HEK293 (cell line): ENCODE results near the gene PRR19.
A peak's percentile ranks its signal among the peaks of the same experiment; 100 is the strongest.

Experiments
- CTCF ChIA-PET: fragments of 350-600 bp; formaldehyde crosslinking; extraction: SDS; loops from one replicate; lab custom pipeline; 2021; ENCODE audit warnings: antibody characterized with exemption; lab: Yijun Ruan, JAX
- POLR2A ChIA-PET: fragments of 300-600 bp; formaldehyde crosslinking; extraction: SDS; loops from one replicate; lab custom pipeline; 2020; ENCODE audit warnings: antibody characterized with exemption, inconsistent platforms; lab: Yijun Ruan, JAX
- H3K27ac ChIP-seq: fragments of 200-500 bp; sonication (Bioruptor generic); 2 replicates; pipeline ENCODE4 v1.5.1; 2014; ENCODE audit warnings: low read depth, low read length, control low read depth, inconsistent platforms; ENCODE audit errors: extremely low read depth
- H3K36me3 ChIP-seq, 2 experiments: fragments of 200-500 bp in 1 of 2; sonication (Bioruptor generic) in 1 of 2; 1 replicate in 1 of 2; 2 replicates in 1 of 2; pipeline ENCODE4 v1.5.1; 2014 to 2017; ENCODE audit warnings: inconsistent platforms in 2 of 2, low read length in 2 of 2; ENCODE audit not compliant: control insufficient read depth in 2 of 2, insufficient read depth in 1 of 2
- H3K4me1 ChIP-seq: fragments of 200-500 bp; sonication (Bioruptor generic); 2 replicates; pipeline ENCODE4 v1.5.1; 2014; ENCODE audit warnings: mild to moderate bottlenecking, low read length, inconsistent platforms; ENCODE audit not compliant: control insufficient read depth, insufficient read depth
- H3K4me3 ChIP-seq: 2 replicates; pipeline ENCODE4 v1.5.1; 2011; ENCODE audit warnings: low read depth, mild to moderate bottlenecking, control low read depth, low read length, moderate library complexity
- H3K9me3 ChIP-seq: fragments of 200-500 bp; sonication (Bioruptor generic); 2 replicates; pipeline ENCODE4 v1.5.1; 2014; ENCODE audit warnings: low read depth, low read length, inconsistent platforms; ENCODE audit not compliant: control insufficient read depth, insufficient read depth
- BCL6B ChIP-seq: fragments of 450-650 bp; formaldehyde crosslinking; IDR thresholded peaks from 2 replicates; pipeline ENCODE4 v1.5.1; 2017; ENCODE audit warnings: missing biosample characterization, missing genetic modification characterization
- GLIS1 ChIP-seq: fragments of 450-650 bp; formaldehyde crosslinking; IDR thresholded peaks from 2 replicates; pipeline ENCODE4 v1.5.1; 2016; ENCODE audit warnings: missing biosample characterization, missing genetic modification characterization
- GLIS2 ChIP-seq: fragments of 450-650 bp; formaldehyde crosslinking; IDR thresholded peaks from 2 replicates; pipeline ENCODE4 v1.5.1; 2016; ENCODE audit warnings: missing biosample characterization, missing genetic modification characterization
- IKZF3 ChIP-seq: fragments of 450-650 bp; IDR thresholded peaks from 2 replicates; pipeline ENCODE4 v1.5.0; 2018; ENCODE audit warnings: missing biosample characterization, mild to moderate bottlenecking, missing genetic modification characterization, moderate library complexity
- MEIS1 ChIP-seq: sonication (generic); formaldehyde crosslinking; IDR thresholded peaks from 2 replicates; pipeline ENCODE4 v1.8.1; 2022; ENCODE audit warnings: missing genetic modification reagents, mild to moderate bottlenecking, borderline replicate concordance
- SALL2 ChIP-seq: fragments of 450-650 bp; formaldehyde crosslinking; IDR thresholded peaks from 2 replicates; pipeline ENCODE4 v1.5.0; 2017; ENCODE audit warnings: missing biosample characterization, mild to moderate bottlenecking, missing genetic modification characterization, borderline replicate concordance
- SCRT1 ChIP-seq: fragments of 450-650 bp; formaldehyde crosslinking; IDR thresholded peaks from 2 replicates; pipeline ENCODE4 v1.5.1; 2016; ENCODE audit warnings: missing biosample characterization, missing genetic modification characterization, borderline replicate concordance
- ZBTB20 ChIP-seq: fragments of 450-650 bp; formaldehyde crosslinking; IDR thresholded peaks from 2 replicates; pipeline ENCODE4 v1.5.1; 2016; ENCODE audit warnings: missing biosample characterization, missing genetic modification characterization
- ZFP41 ChIP-seq: fragments of 450-650 bp; formaldehyde crosslinking; IDR thresholded peaks from 2 replicates; pipeline ENCODE4 v1.5.1; 2016; ENCODE audit warnings: missing biosample characterization, missing genetic modification characterization, borderline replicate concordance
- ZIC2 ChIP-seq: fragments of 450-650 bp; formaldehyde crosslinking; IDR thresholded peaks from 2 replicates; pipeline ENCODE4 v1.5.1; 2016; ENCODE audit warnings: missing biosample characterization, missing genetic modification characterization
- ZNF132 ChIP-seq: fragments of 450-650 bp; formaldehyde crosslinking; IDR thresholded peaks from 2 replicates; pipeline ENCODE4 v1.5.1; 2017; ENCODE audit warnings: missing biosample characterization, missing genetic modification characterization, borderline replicate concordance
- ZNF169 ChIP-seq: fragments of 450-650 bp; formaldehyde crosslinking; IDR thresholded peaks from 2 replicates; pipeline ENCODE4 v1.5.1; 2016; ENCODE audit warnings: missing biosample characterization, missing genetic modification characterization
- ZNF2 ChIP-seq: fragments of 450-650 bp; formaldehyde crosslinking; IDR thresholded peaks from 2 replicates; pipeline ENCODE4 v1.5.1; 2016; ENCODE audit warnings: missing biosample characterization, missing genetic modification characterization
- ZNF211 ChIP-seq: fragments of 450-650 bp; formaldehyde crosslinking; IDR thresholded peaks from 2 replicates; pipeline ENCODE4 v1.5.1; 2016; ENCODE audit warnings: low read depth, missing biosample characterization, missing genetic modification characterization
- ZNF223 ChIP-seq: fragments of 450-650 bp; formaldehyde crosslinking; IDR thresholded peaks from 2 replicates; pipeline ENCODE4 v1.5.1; 2016; ENCODE audit warnings: missing biosample characterization, missing genetic modification characterization
- ZNF292 ChIP-seq: fragments of 450-650 bp; formaldehyde crosslinking; IDR thresholded peaks from 2 replicates; pipeline ENCODE4 v1.5.1; 2016; ENCODE audit warnings: low read depth, missing biosample characterization, missing genetic modification characterization, borderline replicate concordance
- ZNF416 ChIP-seq: fragments of 450-650 bp; formaldehyde crosslinking; IDR thresholded peaks from 2 replicates; pipeline ENCODE4 v1.5.1; 2016; ENCODE audit warnings: missing biosample characterization, missing genetic modification characterization
- ZNF513 ChIP-seq: fragments of 450-650 bp; IDR thresholded peaks from 2 replicates; pipeline ENCODE4 v1.5.1; 2018; ENCODE audit warnings: missing biosample characterization, missing genetic modification characterization
- ZNF600 ChIP-seq: fragments of 450-650 bp; formaldehyde crosslinking; IDR thresholded peaks from 2 replicates; pipeline ENCODE4 v1.5.1; 2016; ENCODE audit warnings: missing biosample characterization, missing genetic modification characterization
- ZNF621 ChIP-seq: fragments of 450-650 bp; formaldehyde crosslinking; IDR thresholded peaks from 2 replicates; pipeline ENCODE4 v1.5.1; 2017; ENCODE audit warnings: missing biosample characterization, missing genetic modification characterization
- ZNF658 ChIP-seq: fragments of 450-650 bp; formaldehyde crosslinking; IDR thresholded peaks from 2 replicates; pipeline ENCODE4; 2016; ENCODE audit warnings: missing biosample characterization, missing genetic modification characterization
- ZSCAN23 ChIP-seq: fragments of 450-650 bp; formaldehyde crosslinking; IDR thresholded peaks from 2 replicates; pipeline ENCODE4 v1.5.1; 2016; ENCODE audit warnings: missing biosample characterization, missing genetic modification characterization
- TF ChIP-seq, protein P1 (sequence below): fragments of 450-650 bp; formaldehyde crosslinking; IDR thresholded peaks from 2 replicates; pipeline ENCODE4 v1.5.1; 2016; ENCODE audit warnings: missing biosample characterization, missing genetic modification characterization
- TF ChIP-seq, protein P2 (sequence below): fragments of 450-650 bp; formaldehyde crosslinking; IDR thresholded peaks from 2 replicates; pipeline ENCODE4 v1.5.1; 2016; ENCODE audit warnings: missing biosample characterization, missing genetic modification characterization

The PRR19 gene

GRCh38 chr19:42293948-42294347 is 8.0 kb upstream of the PRR19 start:
- Histone ChIP-seq H3K36me3 (peaks cover 31 to 77% of the 10 kb centered on the region in 2 experiments), H3K4me3 (no peak overlapping the region), H3K9me3 (no peaks in the 10 kb centered on the region), H3K27ac (peak overlapping the region; percentile 31; the same call in 1 of the 2 replicates), H3K4me1 (no peaks in the 10 kb centered on the region)
- CTCF ChIA-PET: interaction anchor here (0.6 to 3.6 kb wide), 7 partner anchors 14 to 185 kb away, joined by 3 to 55 read pairs (median 3); no protein-coding TSS in a partner anchor
- TF ChIP-seq ZNF132 (tag by site-specific recombination): no peak
- TF ChIP-seq ZNF416 (tag by site-specific recombination): no peak
- TF ChIP-seq, protein P1, sequence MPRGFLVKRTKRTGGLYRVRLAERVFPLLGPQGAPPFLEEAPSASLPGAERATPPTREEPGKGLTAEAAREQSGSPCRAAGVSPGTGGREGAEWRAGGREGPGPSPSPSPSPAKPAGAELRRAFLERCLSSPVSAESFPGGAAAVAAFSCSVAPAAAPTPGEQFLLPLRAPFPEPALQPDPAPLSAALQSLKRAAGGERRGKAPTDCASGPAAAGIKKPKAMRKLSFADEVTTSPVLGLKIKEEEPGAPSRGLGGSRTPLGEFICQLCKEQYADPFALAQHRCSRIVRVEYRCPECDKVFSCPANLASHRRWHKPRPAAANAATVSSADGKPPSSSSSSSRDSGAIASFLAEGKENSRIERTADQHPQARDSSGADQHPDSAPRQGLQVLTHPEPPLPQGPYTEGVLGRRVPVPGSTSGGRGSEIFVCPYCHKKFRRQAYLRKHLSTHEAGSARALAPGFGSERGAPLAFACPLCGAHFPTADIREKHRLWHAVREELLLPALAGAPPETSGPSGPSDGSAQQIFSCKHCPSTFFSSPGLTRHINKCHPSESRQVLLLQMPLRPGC (tag by site-specific recombination): no peak
- TF ChIP-seq ZFP41 (tag by site-specific recombination): no peak
- no peak for TF ChIP-seq ZNF658 (tag by site-specific recombination)
- no peak for TF ChIP-seq ZNF169
- no peak for TF ChIP-seq ZBTB20 (tag by site-specific recombination)
- no peak for TF ChIP-seq MEIS1 (CRISPR knock-in tag)
- no peak for TF ChIP-seq IKZF3 (tag by site-specific recombination)
- POLR2A ChIA-PET: interaction anchor here (0.9 to 3.4 kb wide), 3 partner anchors 8 to 50 kb away, joined by 4 to 31 read pairs (median 4); partner anchors contain the start of genes GSK3A and PAFAH1B3

DNA sequence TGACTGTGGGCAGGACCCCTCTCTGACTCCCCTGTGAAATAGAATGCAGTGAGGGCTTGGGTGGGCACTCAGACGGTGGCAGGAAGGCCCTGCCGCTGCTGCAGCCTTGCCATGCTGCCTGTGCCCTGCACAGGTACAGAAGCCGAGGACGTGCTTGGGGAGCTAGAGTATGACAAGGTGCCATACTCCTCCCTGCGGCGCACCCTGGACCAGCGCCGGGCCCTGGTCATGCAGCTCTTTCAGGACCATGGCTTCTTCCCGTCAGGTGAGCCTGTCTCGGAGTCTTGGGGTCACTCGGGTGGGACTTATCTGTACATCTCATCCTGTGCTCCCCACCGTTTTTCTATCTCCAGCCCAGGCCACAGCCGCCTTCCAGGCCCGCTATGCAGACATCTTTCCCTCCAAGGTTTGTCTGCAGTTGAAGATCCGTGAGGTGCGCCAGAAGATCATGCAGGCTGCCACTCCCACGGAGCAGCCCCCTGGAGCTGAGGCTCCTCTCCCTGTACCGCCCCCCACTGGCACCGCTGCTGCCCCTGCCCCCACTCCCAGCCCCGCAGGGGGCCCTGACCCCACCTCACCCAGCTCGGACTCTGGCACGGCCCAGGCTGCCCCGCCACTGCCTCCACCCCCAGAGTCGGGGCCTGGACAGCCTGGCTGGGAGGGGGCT is 7.3 kb upstream of the PRR19 start:
- no peak for TF ChIP-seq ZNF292 (tag by site-specific recombination)
- peak; percentile 45; the same call in 1 of the 2 replicates for TF ChIP-seq ZNF600 (tag by site-specific recombination)
- TF ChIP-seq GLIS2 (tag by site-specific recombination): peak; percentile 47; the same call in 1 of the 2 replicates
- TF ChIP-seq ZIC2 (tag by site-specific recombination): peak; percentile 41; the same call in 1 of the 2 replicates
- peak; percentile 94 for TF ChIP-seq GLIS1 (tag by site-specific recombination)
- Histone ChIP-seq H3K9me3 (no peaks in the 10 kb centered on the region), H3K4me3 (no peak overlapping the region), H3K4me1 (no peaks in the 10 kb centered on the region), H3K36me3 (peaks cover 31 to 71% of the 10 kb centered on the region in 2 experiments), H3K27ac (peak overlapping the region; percentile 16; the same call in 1 of the 2 replicates)
- ChIA-PET CTCF (interaction anchor here (0.6 to 4.8 kb wide), 12 partner anchors 12 to 183 kb away, joined by 3 to 55 read pairs (median 5); no protein-coding TSS in a partner anchor), POLR2A (interaction anchor here (0.5 to 3.4 kb wide), 4 partner anchors 10 to 50 kb away, joined by 3 to 31 read pairs (median 4); partner anchors contain the start of gene GSK3A)

DNA sequence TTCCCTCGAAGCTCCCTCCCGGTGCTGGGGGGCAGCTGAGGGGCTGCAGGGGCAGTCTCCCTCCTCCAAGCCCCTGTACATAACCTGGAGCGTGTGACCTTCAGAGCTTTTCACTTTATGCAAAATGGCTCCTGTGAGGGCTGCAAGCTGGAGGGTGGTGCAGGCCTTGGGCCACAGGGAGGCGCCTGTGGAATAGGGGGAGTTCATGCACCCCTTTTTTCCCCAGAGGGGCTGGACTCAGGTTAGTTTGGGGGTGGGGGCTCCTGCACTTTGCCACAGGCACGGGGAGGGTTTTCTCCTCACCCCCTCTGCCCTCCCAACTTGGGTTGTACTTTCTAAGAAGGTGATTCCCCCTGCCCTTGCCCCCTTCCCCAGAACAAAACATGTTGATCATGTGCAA is 6.6 kb upstream of the PRR19 start:
- Histone ChIP-seq H3K36me3 (peaks cover 31 to 70% of the 10 kb centered on the region in 2 experiments), H3K4me3 (no peak overlapping the region), H3K4me1 (no peaks in the 10 kb centered on the region), H3K9me3 (no peaks in the 10 kb centered on the region), H3K27ac (peak overlapping the region; percentile 0; the same call in 1 of the 2 replicates)
- ChIA-PET CTCF (interaction anchor here (0.6 to 4.8 kb wide), 19 partner anchors 8 to 1987 kb away, joined by 3 to 55 read pairs (median 4); no protein-coding TSS in a partner anchor), POLR2A (interaction anchor here (0.5 to 3.4 kb wide), 5 partner anchors 11 to 205 kb away, joined by 3 to 31 read pairs (median 4); partner anchors contain the start of gene GSK3A)
- no peak for TF ChIP-seq ZNF513 (tag by site-specific recombination)
- peak; percentile 48; the same call in 1 of the 2 replicates for TF ChIP-seq ZNF223 (tag by site-specific recombination)
- TF ChIP-seq ZSCAN23 (tag by site-specific recombination): no peak
- TF ChIP-seq ZNF211: no peak
- no peak for TF ChIP-seq BCL6B (tag by site-specific recombination)
- TF ChIP-seq ZIC2 (tag by site-specific recombination): no peak
- TF ChIP-seq SCRT1: 0 out of 2 replicates have a peak, but pooled peaks have one; percentile 23
- no peak for TF ChIP-seq ZNF621 (tag by site-specific recombination)
- TF ChIP-seq ZNF2 (tag by site-specific recombination): no peak
- TF ChIP-seq, protein P2, sequence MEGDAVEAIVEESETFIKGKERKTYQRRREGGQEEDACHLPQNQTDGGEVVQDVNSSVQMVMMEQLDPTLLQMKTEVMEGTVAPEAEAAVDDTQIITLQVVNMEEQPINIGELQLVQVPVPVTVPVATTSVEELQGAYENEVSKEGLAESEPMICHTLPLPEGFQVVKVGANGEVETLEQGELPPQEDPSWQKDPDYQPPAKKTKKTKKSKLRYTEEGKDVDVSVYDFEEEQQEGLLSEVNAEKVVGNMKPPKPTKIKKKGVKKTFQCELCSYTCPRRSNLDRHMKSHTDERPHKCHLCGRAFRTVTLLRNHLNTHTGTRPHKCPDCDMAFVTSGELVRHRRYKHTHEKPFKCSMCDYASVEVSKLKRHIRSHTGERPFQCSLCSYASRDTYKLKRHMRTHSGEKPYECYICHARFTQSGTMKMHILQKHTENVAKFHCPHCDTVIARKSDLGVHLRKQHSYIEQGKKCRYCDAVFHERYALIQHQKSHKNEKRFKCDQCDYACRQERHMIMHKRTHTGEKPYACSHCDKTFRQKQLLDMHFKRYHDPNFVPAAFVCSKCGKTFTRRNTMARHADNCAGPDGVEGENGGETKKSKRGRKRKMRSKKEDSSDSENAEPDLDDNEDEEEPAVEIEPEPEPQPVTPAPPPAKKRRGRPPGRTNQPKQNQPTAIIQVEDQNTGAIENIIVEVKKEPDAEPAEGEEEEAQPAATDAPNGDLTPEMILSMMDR (tag by site-specific recombination): no peak; the same call in 1 of the 2 replicates
- no peak for TF ChIP-seq SALL2 (tag by site-specific recombination)
